Breast epithelium (tissue), 3 donors: ENCODE data around the gene RAB8A.

Source experiments
- CTCF ChIP-seq, 3 donors: fragments of 450-650 bp; IDR thresholded peaks; one replicate each; pipeline ENCODE4 v1.5.1; 2016 to 2017; ENCODE audit warnings: antibody characterized with exemption in 3 of 3, mild to moderate bottlenecking in 3 of 3, moderate library complexity in 3 of 3
- POLR2A ChIP-seq: fragments of 450-650 bp; IDR thresholded peaks from one replicate; pipeline ENCODE4 v1.6.1; 2016; ENCODE audit warnings: antibody characterized with exemption, mild to moderate bottlenecking, moderate library complexity
- POLR2AphosphoS5 ChIP-seq, 3 donors: sonication (generic); formaldehyde crosslinking; IDR thresholded peaks; one replicate each; pipeline ENCODE4 v1.6.1; 2017; ENCODE audit warnings: antibody characterized with exemption in 3 of 3

- TF ChIP-seq POLR2AphosphoS5 (IDR thresholded peaks at IDR 0.05) (no peak), CTCF (IDR thresholded peaks at IDR 0.05) (no peak), POLR2A (no peak)
Measured at GRCh38 chr19:16116067-16116466, 4.4 kb downstream of the RAB8A start.
